HG02973 (cell line): Measurements from ENCODE around the gene NGF.

Experiments
- ATAC-seq: cut with Tn5 transposase; IDR thresholded peaks from one replicate; pipeline ENCODE4 v1.9.1; 2021; ENCODE audit warnings: moderate library complexity; ENCODE audit not compliant: unreplicated experiment

NGF gene

GRCh38 chr1:115283249-115283648 is 54.8 kb downstream of the NGF start:
- no peak for ATAC-seq

DNA sequence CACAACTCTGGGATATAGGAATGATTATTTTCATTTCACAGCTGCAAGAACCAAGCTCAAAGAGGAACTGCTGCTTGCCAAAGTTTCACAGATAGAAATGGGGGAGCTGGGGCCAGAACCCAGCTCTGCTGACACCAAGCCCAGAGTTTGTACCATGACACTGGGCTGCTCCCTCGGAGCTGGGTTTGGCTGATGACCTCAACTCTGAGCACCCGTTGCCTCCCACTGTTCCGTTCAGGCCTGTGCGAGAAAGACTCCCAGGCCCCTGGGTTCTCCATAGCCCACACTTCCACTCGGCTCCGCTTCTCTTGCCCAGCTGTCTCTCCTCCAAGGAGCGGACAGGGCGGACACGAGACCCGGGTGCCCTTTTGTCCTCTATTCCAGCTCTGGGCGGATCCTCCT is 55.2 kb downstream of the NGF start:
- ATAC-seq, result no peak

DNA sequence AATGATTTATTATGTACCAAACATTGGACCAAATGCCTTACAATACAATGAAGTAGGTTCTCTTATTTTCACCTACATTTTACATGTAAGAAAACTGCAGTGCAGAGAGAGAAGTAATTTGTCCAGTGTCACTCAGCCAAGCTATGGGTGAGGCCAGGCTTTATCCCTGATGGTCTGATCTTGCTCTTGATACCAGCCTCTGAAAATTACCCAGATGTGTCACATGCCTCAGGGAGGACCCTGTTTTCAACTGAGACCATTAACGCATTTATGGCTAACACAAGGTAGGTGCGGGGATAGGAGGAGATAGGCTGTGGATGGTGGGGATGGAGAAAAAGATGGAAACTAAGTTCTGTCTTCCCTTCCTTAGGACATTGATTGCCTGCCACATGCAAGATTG is 56.9 kb downstream of the NGF start:
- ATAC-seq, result no peak

- no peak for ATAC-seq
These were observed 58.0 kb downstream of the NGF start for GRCh38 chr1:115280064-115280463.

DNA sequence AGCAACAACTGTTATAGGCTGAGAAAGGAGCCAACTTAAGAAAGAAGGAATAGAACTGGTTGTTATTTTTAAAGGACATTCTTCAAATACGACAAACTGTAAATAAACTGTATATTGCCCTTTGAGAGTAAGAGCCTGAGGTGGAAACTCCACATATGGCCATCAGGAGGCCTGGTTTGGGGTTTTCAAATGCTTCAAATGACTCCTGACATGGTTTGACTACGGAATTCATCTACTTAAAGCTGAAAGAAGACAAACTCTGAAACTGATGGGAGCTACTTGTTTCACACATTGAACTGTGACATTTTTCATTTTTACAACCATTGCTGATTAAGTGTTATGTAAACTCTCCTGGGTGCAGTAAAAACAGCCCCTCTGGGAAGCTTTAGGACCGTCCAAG is 59.8 kb downstream of the NGF start:
- ATAC-seq, result no peak

DNA sequence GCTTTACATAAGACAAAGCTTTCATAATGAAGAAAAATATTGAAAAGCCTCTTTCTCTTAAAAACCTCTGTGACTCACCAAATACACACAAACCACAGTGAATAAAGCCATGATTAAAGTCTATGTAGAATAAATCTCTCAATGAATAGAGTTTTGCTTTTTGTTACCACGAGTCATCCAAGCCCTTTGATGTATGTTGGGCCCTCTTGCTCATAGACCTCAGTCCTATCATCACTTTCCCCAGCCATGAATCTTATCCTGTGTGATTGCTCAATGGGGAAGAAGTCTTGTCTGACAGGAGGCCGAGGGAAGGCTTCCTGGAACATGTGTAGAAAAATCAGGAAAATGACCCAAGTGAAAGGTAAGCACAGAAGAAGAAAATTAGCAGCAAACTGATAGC is 60.8 kb downstream of the NGF start:
- no peak for ATAC-seq

DNA sequence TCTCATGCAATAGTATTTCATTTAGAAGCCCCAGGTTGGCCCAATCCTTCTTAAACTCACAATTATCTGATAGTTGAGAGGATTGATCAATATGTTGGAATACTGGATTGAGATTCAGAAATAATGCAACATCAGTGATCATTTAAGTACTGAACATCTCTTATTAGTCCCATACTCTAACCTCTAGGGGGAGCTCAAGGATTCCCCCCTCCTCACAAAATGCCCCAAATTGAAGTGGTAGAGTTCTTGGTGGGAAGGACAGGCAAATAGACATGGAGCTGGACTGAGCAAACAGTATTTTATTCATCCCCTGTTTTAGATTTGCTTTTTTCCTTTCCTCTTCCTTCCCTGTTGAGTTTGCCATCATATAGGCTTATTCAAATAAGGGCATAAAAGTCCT is 62.8 kb downstream of the NGF start:
- ATAC-seq, result no peak

DNA sequence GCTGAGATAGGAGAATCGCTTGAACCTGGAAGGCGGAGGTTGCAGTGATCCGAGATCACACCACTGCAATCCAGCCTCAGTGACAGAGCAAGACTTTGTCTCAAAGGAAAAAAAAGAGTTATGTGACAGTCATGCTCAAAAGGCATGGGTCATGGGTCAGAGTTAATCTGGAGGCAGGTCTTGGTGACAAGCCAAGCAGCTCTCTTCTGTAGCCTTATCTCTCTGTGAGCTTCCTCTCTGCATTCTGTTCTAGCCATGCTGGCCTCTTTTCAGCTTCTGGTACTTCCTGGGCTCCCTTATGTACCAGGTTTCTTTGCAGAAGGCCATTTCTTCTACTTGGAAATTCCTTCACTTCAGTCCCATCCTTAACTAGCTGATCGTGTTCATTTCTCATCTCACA is 63.6 kb downstream of the NGF start:
- ATAC-seq, result no peak

- no peak for ATAC-seq
These were observed 71.2 kb downstream of the NGF start for GRCh38 chr1:115266729-115267421.

DNA sequence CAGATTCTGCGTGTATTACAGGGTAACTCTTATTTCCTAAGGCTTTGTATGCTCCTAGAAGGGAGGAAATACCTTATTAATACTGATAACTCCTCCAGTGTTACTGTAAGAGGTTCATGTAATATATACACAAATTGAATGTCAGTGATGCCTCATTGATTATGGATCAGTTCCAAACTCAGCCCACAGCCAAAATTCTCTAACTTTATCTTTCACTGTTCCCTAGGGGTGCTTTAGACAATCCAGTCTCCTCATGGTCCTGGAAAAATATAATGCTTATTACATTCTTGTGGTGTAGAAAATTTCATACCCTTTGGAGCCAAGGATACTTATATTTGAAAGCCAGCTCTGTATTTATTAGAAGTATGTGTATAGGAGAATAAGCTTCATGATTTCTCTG is 73.0 kb downstream of the NGF start:
- ATAC-seq, result no peak

DNA sequence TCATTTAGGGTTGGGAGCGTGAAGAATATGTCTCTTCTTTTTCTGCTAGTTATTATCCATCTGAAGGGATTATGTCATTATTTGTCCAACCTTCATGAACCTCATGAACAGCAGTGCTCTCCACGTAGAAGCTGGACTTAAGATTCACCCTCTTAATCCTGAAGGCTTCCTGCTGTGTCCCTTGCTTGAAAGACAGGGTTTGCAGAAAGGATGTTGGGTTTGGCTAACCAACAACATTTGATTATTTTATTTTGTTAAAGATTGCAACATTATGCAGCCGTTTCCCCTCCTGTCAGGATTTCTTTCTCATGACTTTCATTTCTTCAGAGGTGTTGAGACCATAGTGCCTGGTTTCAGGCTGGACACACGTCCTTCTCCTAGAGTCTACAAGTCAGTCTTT is 75.2 kb downstream of the NGF start:
- ATAC-seq, result no peak

DNA sequence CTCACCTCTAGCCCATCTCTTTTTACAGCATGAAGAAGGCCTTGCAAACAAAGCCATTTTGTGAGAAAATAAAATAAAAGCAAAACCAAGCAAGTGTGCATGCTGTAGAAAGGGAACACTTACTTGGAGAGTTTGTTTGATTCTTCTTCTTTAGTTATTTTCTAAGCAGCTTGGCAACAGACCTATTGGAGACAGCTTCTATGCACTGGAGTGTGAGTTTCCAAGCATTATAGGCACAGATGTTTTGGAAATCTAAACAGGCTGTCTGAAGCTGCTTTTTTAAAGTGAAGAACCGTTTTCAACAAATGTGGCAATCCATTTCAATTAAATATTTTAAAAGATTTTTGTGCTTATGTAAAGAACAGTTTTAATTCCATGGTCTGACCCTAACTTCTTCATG is 76.6 kb downstream of the NGF start:
- no peak for ATAC-seq

DNA sequence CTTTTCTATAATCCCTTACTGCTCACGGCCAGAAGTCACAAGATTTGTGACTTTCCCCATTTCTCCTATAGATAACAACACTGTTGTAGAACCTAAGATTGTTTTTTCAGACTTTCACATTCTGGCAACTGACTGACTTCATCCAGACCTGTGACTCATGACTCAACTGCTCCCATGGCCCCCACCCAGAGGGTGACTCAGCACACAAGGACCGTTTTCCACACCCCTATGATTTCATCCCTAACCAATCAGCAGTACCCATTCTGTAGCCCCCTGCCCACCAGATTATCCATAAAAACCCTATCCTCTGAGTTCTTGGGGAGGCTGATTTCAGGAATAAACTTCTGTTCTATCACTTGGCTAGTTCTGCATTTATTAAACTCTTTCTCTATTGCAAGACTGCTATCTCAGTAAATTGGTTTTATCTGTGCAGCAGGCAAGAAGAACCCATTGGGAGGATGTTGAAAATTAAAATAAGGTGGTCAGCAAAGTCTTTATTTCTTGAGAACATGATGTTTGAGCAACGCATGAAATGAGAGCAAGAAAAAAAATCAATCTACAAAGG is 79.7 kb downstream of the NGF start:
- ATAC-seq, result no peak

GRCh38 chr1:115257591-115257990 is 80.5 kb downstream of the NGF start:
- ATAC-seq, result no peak

- no peak for ATAC-seq
These were observed 82.9 kb downstream of the NGF start for GRCh38 chr1:115255154-115255553.

DNA sequence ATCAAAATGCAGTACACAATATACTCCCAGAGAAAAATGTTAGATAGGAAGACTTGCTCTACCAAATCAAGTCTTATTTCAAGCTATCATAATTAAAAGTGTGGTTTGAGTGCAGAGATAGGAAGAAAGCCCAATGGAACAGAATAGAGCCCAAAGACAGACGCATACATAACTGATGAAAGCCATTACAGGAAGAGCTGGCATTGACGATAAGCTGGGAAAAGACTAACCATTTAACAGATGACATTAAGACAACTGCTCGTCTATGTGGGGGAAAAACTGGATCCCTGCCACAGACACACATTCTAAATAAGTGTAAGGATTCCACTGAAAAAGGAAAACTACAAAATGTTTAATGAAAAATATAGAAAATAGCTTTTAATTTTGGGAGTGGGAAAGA is 85.5 kb downstream of the NGF start:
- ATAC-seq, result no peak

- no peak for ATAC-seq
These were observed 86.2 kb downstream of the NGF start for GRCh38 chr1:115251856-115252255.

DNA sequence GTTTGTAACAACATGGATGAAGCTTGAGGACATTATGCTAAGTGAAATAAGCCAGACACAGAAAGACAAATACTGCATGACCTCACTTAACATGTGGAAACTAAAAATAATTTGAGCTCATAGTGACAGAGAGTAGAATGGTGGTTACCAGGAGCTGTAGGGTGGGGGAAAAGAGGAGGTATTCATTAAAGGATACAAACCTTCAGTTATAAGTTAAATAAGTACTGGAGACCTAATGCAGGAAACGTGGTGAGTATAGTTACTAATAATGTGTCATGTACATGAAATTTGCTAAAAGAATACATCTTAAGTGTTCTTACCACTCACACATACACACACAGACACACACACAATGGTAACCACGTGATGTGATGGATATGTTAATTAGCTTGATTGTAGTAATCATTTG is 86.7 kb downstream of the NGF start:
- ATAC-seq, result no peak

DNA sequence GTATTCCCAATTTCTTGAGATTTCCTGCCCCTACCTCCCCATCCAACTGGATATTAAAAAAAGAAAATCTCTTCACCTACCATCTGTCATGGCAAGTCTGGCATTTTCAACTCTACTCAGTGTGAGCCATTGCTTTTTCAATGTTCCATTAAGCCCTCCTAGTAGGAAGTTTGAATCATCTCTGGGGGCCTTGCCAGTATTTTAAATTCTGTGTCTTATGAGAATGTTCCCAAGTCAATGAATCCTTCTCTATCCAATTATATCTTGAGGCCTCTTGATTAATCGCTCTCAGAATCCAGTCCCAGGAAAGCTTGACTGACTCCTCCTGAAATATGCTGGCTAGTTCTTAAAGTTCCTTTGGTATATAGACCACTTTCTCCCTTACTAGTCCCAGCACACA is 91.5 kb downstream of the NGF start:
- ATAC-seq, result no peak

DNA sequence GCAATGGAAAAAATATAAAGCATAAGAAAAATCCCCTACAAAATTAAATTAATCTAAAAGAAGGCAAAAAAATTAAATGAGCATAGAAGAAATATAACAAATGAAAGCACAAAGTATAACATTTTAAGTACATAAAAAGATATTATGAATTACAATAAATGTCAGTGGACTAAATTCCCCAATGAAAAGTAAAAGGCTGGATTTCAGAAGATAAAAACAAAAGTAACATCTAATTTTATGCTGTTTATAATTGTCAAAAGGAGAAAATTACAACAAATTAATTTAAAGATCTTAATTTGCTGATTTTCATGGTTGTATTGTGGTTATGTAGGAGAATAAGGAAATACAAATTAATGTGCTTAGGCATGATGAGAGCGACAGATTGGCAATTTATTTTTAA is 92.8 kb downstream of the NGF start:
- no peak for ATAC-seq

DNA sequence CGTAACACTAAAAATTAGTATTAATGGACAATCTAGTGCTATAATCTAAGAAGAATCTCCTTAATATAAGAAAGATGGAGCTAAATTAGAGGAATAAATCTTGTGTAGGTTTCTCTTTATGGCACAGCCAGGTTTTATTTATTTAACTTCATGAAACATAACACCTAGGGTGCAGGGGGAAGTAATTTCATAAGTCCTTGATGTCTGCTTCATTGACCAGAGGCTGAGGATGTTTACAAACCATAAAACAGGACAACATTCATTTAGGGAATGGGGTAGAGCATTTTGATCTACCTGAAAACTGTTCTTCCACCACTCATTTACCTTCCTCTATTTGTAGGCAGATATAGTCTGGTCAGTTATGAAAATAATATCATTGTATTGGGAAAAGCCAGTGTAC is 95.5 kb downstream of the NGF start:
- ATAC-seq, result no peak

DNA sequence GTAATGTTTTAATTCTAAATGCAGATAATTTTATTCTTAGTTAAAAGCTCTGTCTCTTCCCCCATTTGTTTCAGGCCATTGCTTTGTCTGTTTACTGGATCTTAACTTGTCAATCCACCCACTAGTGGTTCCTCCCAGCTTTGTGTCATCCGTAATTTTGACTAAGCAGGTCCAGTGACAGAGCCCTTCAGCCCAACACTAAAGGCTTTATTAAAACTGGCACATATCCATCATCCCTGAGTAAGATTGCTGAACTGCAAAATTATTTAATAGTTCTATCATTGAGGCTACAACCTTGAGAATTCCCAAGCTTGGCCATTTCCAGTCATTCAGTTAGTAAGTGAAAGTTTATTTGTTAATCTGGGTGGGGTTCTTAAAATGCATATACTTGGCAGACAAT is 96.7 kb downstream of the NGF start:
- no peak for ATAC-seq

GRCh38 chr1:115240297-115240696 is 97.8 kb downstream of the NGF start:
- ATAC-seq, result no peak
